ENCODE measurements around the gene AUH.

AUH gene

DNA sequence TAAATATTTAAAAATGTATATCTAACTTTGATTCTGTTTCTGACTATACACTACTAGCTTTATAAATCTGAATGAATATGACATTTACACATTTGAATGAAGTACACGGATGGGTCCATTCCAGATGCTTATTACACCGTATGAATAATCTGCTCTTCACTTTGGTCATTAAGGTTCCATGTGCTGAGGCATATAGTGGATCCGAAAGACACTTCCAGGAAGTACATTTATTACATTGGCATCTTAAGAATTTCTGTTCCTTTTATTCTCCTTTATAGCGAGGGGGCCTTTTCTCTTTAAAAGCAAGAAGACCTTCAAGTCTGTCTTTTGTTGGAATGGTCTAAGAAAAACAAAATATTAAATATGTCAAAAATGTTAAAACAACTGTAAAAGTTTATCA lies 147.6 kb downstream of the AUH start:
- no peak for TF ChIP-seq CTCF (IDR thresholded peaks at IDR 0.05; ENCODE audit: low read depth, low read length, missing control alignments)
- H3K4me3 ChIP-seq (ENCODE audit: low read depth, low read length): no peak overlapping the region
- no peak for DNase-seq (ENCODE audit: low read depth)

DNA sequence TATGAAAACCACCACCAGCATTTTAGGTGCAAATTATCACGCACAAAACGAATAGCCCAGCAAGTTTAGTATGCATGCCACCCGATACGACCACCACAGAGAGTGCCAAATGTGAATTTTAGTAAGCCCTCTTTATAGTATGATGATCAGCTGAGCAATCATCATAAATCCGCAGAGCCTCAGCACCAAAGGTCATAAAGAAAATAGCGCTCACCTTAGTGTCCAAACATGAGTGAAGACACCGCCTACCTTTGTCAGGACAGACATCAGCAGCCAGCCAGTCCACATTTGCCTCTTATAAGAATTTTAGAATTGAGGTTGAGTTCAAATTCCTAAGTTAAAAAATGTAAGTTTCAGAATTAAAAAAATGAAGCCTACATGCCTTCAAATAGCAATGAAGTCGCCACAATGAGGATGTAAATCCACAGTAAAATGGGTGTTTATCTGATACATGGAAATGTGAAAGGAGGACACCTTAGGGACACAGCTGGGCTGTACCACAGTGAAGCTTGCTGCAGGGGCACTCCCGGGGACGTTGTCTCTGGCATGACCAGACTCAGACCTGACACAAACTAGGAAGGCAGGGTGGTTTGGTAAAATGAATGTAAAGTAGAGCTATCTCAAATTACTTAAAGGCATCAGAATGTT lies 149.0 kb downstream of the AUH start:
- H3K4me3 ChIP-seq (ENCODE audit: low read depth, low read length): no peak overlapping the region
- TF ChIP-seq CTCF (IDR thresholded peaks at IDR 0.05; ENCODE audit: low read depth, low read length, missing control alignments): no peak
- DNase-seq (ENCODE audit: low read depth): no peak

GRCh38 chr9:91211919-91212318 lies 149.8 kb downstream of the AUH start:
- no peak for TF ChIP-seq CTCF (IDR thresholded peaks at IDR 0.05; ENCODE audit: low read depth, low read length, missing control alignments)
- H3K4me3 ChIP-seq (ENCODE audit: low read depth, low read length): no peak overlapping the region

GRCh38 chr9:91211414-91211813 lies 150.3 kb downstream of the AUH start:
- H3K4me3 ChIP-seq (ENCODE audit: low read depth, low read length): no peak overlapping the region
- TF ChIP-seq CTCF (IDR thresholded peaks at IDR 0.05; ENCODE audit: low read depth, low read length, missing control alignments): no peak
- DNase-seq (ENCODE audit: low read depth): no peak

More at GRCh38 chr9:91211919-91212318, 149.8 kb downstream of the AUH start:
- no peak for DNase-seq (ENCODE audit: low read depth)

GRCh38 chr9:91210318-91210717 lies 151.4 kb downstream of the AUH start:
- no peak for DNase-seq (ENCODE audit: low read depth)
- no peak for TF ChIP-seq CTCF (IDR thresholded peaks at IDR 0.05; ENCODE audit: low read depth, low read length, missing control alignments)
- H3K4me3 ChIP-seq (ENCODE audit: low read depth, low read length): no peak overlapping the region

DNA sequence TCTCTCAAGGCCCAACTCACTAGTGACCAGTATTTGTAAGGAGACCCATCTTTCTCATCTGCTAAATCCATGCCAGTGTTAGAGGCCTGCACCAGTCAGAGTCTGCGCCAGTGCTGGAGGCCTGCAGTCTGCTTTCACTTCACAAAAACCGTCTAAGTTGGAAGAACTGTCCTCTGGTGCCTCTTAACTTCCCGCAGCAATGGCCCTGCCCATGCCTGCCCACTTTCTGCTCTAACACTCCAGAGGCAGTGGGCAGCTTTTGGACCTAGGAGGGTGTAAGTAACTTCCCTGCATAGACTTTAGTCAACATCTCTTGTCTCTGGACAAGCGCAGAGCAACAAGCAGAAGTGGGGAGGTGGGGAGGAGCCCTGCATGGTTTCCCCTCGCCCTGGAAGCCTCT lies 152.9 kb downstream of the AUH start:
- no peak for DNase-seq (ENCODE audit: low read depth)
- no peak overlapping the region for H3K4me3 ChIP-seq (ENCODE audit: low read depth, low read length)
- TF ChIP-seq CTCF (IDR thresholded peaks at IDR 0.05; ENCODE audit: low read depth, low read length, missing control alignments): no peak

GRCh38 chr9:91208419-91208745 lies 153.3 kb downstream of the AUH start:
- no peak overlapping the region for H3K4me3 ChIP-seq (ENCODE audit: low read depth, low read length)
- no peak for DNase-seq (ENCODE audit: low read depth)
- no peak for TF ChIP-seq CTCF (IDR thresholded peaks at IDR 0.05; ENCODE audit: low read depth, low read length, missing control alignments)

Data from GM12864 (cell line).